NCI-H345 (cell line): ENCODE data around the gene TECR.
A peak's percentile ranks its signal among the peaks of the same experiment; 100 is the strongest.
"Not testable (repeated sequence)": the region's sequence is repeated elsewhere in the genome, so short reads cannot be mapped to it uniquely, and the experiment has no call there.

Source experiments
- DNase-seq: peaks from one replicate; lab custom pipeline; 2025; lab: John Stamatoyannopoulos, UW

Gene TECR

GRCh38 chr19:14536926-14537692 is 7.7 kb downstream of the TECR start:
- DNase-seq, result no peak

DNA sequence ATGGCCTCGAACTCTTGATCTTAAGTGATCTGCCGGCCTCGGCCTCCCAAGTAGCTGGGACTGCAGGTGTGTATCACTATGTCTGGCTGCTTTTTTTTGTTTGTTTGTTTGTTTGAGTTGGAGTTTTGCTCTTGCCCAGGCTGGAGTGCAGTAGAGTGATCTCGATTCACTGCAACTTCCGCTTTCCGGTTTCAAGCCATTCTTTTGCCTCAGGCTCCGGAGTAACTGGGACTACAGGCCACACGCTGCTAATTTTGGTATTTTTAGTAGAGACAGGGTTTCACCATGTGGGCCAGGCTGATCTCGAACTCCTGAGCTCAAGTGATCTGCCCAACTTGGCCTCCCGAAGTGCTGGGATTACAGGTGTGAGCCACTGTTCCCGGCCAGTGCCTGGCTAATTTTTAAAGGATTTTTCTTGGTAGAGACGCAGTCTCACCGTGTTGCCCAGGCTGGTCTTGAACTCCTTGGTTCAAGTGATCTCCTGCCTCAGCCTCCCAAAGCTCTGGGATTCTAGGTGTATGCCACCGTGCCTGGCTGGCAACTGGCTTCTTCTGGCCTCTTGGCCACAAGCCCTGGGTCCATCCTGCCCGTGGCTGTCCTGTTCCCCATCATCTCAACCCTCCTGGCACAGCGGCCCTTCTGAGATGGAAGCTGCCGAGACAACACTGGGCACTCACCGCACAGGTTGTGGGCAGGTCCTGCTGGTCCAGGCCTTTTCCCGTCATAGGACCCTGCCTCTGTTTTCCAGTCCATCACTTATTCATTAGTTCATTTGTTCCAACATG is 11.5 kb downstream of the TECR start:
- DNase-seq, result no peak

GRCh38 chr19:14541979-14542378 is 12.6 kb downstream of the TECR start:
- DNase-seq, result not testable (repeated sequence)

GRCh38 chr19:14542711-14543328 is 13.4 kb downstream of the TECR start:
- DNase-seq, result no peak

- no peak for DNase-seq
Observed at GRCh38 chr19:14544047-14544446, 14.7 kb downstream of the TECR start.

- DNase-seq, result peak; percentile 96
Observed at GRCh38 chr19:14544977-14545715, 15.8 kb downstream of the TECR start.

DNA sequence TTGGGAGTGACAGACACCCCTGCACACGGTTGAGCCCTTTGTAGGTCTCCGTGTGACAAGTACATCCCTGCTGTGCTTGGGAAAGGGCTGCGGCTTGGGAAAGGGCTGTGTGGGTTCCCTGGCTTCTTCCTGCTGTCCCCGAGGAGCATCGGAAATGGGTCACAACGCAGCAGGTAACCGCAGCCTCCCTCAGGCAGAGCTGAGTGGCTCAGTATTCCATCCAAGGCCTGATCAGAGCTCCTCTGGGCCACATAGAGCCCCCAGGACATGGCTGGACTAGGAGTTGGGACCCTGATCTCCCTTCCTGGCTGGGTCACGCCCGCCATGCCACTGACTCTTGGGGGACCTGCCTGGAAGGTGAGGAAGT is 16.3 kb downstream of the TECR start:
- no peak for DNase-seq

DNA sequence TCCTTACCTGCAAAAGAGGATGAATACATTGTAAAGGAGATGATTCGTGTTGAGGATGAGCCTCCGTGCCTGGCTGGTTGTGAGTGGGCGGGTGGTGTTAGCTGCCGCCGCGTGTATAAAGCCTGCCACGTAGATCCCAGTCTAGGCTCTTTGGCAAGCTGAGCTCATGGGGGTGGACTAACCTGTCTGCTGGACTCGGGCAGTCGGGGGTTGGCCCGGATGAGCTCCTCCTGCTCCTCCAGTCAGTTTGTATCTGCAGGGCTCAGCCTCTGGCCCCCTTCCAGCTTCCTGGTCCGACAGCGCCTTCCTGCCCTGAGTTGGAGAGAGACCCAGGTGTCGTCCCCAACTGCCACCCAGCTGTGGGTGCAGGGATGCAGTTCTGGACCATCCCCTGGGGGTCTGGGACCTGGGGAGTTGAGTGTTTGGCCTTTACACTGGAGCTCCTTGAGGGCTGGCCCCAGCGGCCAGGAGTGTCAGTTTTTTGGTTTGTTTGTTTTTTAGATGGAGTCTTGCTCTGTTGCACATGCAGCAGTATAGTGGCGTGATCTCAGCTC is 20.9 kb downstream of the TECR start:
- peak; percentile 9 for DNase-seq

DNA sequence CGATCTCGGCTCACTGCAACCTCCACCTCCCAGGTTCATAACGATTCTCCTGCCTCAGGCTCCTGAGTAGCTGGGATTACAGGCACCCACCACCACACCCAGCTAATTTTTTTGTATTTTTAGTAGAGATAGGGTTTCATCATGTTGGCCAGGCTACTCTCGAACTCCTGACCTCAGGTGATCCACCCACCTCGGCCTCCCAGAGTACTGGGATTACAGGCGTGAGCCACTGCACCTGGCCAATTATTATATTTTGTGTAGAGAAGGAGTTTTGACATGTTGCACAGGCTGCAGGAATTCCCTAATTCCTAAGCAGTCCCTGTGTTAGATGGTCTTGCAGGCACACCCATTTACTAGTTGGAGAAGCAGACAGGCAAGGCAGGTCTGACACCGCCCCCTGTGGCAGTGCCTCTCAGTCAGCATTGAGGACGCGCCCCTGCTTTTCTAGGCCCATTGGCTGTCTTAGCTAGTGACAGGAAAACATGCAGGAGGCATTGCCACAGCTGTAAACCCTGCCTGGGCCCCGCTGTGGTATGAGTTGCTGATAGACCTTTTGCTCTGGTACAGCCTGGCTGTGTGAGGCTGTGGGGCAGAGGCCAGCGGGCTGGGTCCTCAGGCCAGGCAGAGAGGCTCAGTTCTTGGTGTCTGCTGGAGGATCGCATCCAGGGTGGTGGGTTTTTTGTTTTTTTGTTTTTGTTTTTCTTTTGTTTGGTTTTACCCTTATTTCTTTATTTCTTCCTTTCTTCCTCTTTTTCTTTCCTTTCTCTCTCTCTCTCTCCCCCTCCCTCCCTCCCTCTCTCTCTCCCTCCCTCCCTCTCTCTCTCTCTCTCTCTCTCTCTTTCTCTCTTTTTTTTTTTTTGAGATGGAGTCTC is 22.0 kb downstream of the TECR start:
- DNase-seq, result not testable (repeated sequence)

DNA sequence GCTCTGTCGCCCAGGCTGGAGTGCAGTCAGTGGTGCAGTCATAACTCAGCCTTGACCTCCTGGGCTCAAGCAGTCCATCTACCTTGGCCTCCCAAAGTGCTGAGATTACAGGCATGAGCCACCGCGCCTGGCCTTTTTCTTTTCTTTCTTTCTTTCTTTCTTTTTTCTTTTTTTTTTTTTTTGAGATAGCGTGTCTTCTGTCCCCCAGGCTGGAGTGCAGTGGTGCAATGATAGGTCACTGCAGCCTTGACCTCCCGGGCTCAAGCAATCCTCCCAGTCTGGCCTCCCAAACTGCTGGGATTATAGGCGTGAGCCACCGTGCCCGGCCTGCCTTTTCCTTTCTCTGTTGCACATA is 22.6 kb downstream of the TECR start:
- not testable (repeated sequence) for DNase-seq

DNA sequence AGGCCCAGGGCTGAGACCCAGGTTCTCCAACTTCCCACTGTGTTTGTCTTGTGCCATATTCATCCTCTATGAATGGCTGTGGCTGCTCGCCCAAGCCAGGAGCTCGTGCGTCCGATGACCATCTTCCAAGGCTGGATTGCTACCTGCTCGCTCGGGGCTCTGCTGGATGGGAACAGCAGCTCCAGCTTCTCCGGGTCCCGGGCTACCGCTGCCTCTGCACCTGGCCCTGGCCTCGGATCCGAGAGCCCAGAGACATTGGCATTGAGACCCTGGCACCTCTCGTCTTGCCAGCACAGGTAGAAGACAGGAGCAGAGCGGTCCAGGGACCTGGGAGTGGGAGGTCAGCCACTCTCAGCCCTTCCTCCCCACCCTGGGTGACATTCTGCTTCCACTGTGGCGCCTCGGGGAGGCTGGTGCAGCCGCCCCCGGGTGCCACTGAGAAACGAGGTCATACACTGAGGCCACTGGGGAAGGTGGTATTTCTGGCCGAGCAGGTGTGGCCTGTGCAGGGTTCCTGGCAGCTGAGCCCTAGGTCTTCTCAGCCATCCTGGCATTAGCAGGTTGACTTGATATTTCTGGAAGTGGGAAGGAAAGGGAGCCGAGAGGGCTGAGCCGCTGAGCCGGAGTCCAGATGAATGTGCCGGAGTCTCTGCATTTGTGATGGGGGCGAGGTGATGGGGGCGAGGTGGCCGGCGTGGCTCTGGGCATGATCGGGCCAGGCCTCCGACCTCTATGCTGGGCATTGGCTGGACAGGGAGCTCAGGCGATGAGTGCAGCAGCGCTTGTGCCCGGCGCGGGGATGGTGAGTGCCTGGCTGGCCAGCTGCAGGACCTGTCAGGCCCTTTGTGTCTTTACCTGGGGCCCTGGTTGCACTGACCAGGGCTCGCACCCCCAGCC is 23.9 kb downstream of the TECR start:
- DNase-seq, result no peak

DNA sequence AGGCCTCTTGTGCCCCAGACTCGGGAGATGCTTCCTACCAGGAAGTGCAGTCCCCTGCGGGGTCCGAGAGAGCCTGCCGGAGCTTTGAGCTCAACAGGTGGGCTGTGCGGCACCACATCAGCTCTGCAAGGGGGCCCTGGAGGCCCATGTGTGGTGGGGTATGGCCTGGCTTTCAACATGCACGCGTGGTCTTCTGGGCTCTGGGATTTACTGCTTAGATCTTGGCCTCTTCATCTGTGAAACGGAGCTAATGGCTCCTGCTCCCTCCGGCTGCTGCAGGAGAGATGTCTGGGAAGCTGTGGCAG is 24.5 kb downstream of the TECR start:
- DNase-seq, result no peak

GRCh38 chr19:14554382-14554812 is 25.0 kb downstream of the TECR start:
- peak; percentile 32 for DNase-seq

- no peak for DNase-seq
Observed at GRCh38 chr19:14555918-14556661, 26.7 kb downstream of the TECR start.

DNA sequence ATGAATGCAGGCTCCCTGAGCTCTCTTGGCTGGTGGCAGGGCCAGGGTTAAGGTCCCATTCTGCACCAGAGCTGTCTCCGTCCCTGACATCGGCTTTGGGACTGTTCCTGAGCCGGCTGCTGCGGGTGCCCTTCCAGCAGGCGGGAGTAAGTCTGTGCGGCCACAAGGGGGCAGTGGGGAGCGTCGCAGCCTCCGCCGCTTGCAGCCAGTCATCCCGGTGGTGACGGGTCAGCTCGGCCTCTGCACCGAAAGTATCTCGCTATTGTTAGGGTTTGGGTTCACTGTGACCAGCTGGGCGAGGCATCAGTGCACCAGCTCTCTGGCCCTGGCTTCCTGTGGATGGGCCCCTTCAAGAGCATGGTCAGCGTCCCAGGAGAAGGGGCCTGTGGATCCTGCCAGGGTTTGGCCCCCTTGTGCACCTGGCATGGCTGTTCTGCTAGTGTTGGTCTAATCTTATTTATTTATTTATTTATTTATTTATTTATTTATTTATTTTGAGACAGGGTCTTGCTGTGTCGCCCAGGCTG is 27.3 kb downstream of the TECR start:
- DNase-seq, result peak; percentile 8

DNA sequence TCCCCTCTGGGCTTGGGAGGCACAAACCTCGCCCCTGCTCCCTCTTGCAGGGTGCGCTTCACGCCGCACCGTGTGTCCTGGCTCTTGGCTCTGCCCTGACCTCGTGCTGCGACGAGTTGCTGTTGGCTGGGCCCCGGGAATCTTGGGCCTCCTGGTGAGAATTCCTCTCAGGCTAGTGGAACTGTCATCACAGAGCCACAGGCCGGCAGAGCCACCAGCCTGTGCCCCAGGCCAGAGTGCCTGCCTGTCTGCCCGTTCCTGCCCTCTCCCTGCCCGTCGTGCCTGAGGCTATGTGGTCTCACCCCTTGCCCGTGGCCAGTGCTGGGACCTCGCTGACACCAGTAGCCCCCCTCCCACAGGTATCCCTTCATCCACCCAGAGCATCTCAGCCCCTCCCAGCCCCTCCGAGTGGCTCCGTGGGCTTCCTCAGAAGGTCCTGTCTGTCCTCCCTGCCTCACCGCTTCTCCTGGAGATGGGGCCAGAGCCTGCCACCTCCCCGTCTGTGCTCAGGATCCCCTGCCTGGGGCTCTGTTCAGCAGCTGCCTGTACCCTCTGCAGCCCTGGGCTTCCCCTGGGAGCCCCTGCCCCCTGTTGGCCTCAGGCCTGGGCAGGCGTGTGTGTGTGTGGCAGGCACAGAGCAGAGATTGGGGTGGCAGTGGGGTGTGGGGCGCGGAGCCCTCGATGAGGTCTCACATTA is 29.1 kb downstream of the TECR start:
- DNase-seq, result no peak

DNA sequence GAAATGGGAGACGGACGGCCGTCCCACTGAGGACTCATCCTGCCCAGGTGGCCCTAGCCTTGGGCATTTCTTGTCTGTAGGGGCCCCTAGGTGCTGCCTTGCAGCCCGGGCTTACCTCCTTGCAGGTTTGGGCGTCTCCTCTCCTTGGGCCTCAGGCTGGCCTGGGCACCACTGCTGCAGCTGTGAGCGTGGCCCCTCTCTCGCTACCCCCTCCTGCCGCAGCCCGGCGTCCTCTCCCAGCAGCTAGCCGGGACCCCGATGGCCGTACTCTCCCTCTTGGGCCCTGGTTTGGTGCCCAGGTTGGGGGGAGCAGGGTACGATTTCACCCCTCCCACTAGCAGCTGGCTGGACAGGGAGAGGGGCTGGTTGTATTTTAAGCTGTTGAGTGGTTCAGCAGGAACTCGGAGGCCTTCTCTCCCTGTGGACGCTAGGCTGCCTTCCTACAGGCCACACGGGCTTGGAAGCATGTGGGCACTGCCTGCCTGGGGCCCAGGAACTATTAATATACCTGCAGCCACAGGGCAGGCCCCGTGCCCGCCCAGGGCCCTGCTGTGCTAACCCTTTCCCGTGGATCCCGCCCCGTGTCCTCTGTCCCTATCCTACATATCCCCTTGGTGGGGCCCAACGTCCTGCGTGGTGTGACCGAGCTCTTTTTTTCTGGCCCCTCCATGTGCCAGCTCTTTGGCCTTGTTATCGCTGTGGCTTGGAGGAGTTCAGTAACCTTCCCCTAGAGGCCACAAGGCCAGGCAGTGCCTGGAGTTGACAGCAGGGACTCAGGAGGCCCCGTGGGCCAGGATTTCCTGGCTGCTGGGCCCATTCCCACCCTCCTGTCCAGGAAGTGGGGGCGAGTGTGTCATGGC is 30.8 kb downstream of the TECR start:
- DNase-seq, result no peak

DNA sequence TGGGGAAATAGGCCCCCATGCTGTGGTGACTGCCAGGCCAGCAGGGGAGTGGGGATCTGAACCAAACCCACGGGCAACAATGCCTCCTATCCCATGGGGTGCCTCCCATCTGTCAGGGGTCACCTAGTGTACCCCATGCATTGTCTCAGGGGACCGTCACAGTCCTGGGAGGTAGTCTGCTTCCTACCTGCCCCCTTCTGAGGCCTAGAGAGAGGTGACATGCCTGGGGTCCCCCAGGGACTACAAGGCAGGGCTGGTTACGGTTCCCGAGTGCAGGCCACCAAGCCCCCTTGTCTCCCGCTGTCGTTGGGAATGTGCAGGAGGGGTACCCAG is 31.3 kb downstream of the TECR start:
- no peak for DNase-seq
